GM13976 (cell line): ENCODE data around the gene FLNB.

ENCODE experiments used
- DNase-seq: peaks from one replicate; pipeline ENCODE4 v3.0.0; 2012; ENCODE audit warnings: low spot score
- CTCF ChIP-seq: IDR thresholded peaks from 2 replicates; pipeline ENCODE4 v1.5.1; 2012; ENCODE audit warnings: borderline replicate concordance, mild to moderate bottlenecking; ENCODE audit not compliant: insufficient read depth; ENCODE audit errors: extremely low read depth, missing control alignments, control extremely low read depth
- in situ Hi-C: fragments of 300-500 bp; cut with MboI; formaldehyde crosslinking; loops from one replicate; pipeline ENCODE4 v1.12.0; 2022; ENCODE audit warnings: low sequenced_read_pairs, mixed read lengths, inconsistent platforms; ENCODE audit not compliant: unreplicated experiment

The FLNB gene

GRCh38 chr3:58205981-58206380, 197.8 kb downstream of the FLNB start:
- in situ Hi-C loops = no loop called here
- no peak for DNase-seq
- no peak for TF ChIP-seq CTCF

- in situ Hi-C loops = no loop called here
- TF ChIP-seq CTCF = no peak
- DNase-seq = no peak
Measured at GRCh38 chr3:58206406-58207011, 198.3 kb downstream of the FLNB start.

GRCh38 chr3:58207954-58208353, 199.7 kb downstream of the FLNB start:
- TF ChIP-seq CTCF = no peak
- in situ Hi-C loops = no loop called here
- DNase-seq = no peak

- TF ChIP-seq CTCF = no peak
- in situ Hi-C loops = no loop called here
- DNase-seq = no peak
Measured at GRCh38 chr3:58209933-58210332, 201.7 kb downstream of the FLNB start.

GRCh38 chr3:58210761-58211460, 202.7 kb downstream of the FLNB start, which contains the start of gene DNASE1L3:
TSS of gene DNASE1L3 (minus strand) at chr3:58210972. CDS start at chr3:58210906, 66 bp downstream.
- no peak for DNase-seq
- TF ChIP-seq CTCF = no peak
- in situ Hi-C loops = no loop called here

GRCh38 chr3:58214484-58215316, 206.5 kb downstream of the FLNB start:
- DNase-seq = peak; percentile 56
- in situ Hi-C loops = no loop called here
- no peak for TF ChIP-seq CTCF
